GM23338 (cell line): ENCODE data around the gene HOATZ. TPM values are rescaled to one million over a fixed set of nuclear protein-coding genes. Genes with fewer than 3 reads are reported as not detected.

Experiments used
- ATAC-seq: fragments of 200-7000 bp; cut with Tn5 transposase; 3 replicates; pipeline ENCODE4 v1.9.1; 2020
- DNase-seq: peaks from one replicate; pipeline ENCODE4 v3.0.0-alpha.2; 2015; ENCODE audit warnings: low spot score
- H2AFZ ChIP-seq: fragments of 200-600 bp; sonication (generic); 2 replicates; pipeline ENCODE4 v1.8.0; 2016; ENCODE audit warnings: antibody characterized with exemption, mild to moderate bottlenecking, moderate library complexity
- H3F3A ChIP-seq: fragments of 200-600 bp; sonication (generic); replicated peaks from 2 replicates; pipeline ENCODE4 v1.8.0; 2017; ENCODE audit warnings: antibody characterized with exemption, mixed run types, low read depth
- H3K27ac ChIP-seq: fragments of 200-600 bp; sonication (generic); 2 replicates; pipeline ENCODE4 v1.6.1; 2016; ENCODE audit warnings: low read depth
- H3K27me3 ChIP-seq: fragments of 200-600 bp; sonication (generic); 2 replicates; pipeline ENCODE4 v1.8.0; 2016; ENCODE audit warnings: mild to moderate bottlenecking, mixed run types, moderate library complexity; ENCODE audit not compliant: insufficient read depth
- H3K36me3 ChIP-seq: fragments of 200-600 bp; sonication (generic); 2 replicates; pipeline ENCODE4 v1.8.0; 2016; ENCODE audit warnings: mild to moderate bottlenecking; ENCODE audit not compliant: insufficient read depth
- H3K4me1 ChIP-seq: fragments of 200-600 bp; sonication (generic); 2 replicates; pipeline ENCODE4 v1.8.0; 2016; ENCODE audit warnings: mild to moderate bottlenecking, moderate library complexity; ENCODE audit not compliant: insufficient read depth
- H3K4me2 ChIP-seq: fragments of 200-600 bp; sonication (generic); 2 replicates; pipeline ENCODE4 v1.7.1; 2017; ENCODE audit warnings: mixed run types
- H3K4me3 ChIP-seq: fragments of 200-600 bp; sonication (generic); 2 replicates; pipeline ENCODE4 v1.6.1; 2016; ENCODE audit warnings: mixed run types
- H3K79me2 ChIP-seq: fragments of 200-600 bp; sonication (generic); replicated peaks from 2 replicates; pipeline ENCODE4 v1.8.0; 2017; ENCODE audit warnings: mild to moderate bottlenecking; ENCODE audit not compliant: insufficient read depth
- H3K9me2 ChIP-seq: fragments of 200-600 bp; sonication (generic); 2 replicates; pipeline ENCODE4 v1.8.0; 2017; ENCODE audit not compliant: insufficient read depth
- H4K20me1 ChIP-seq: fragments of 200-600 bp; sonication (generic); replicated peaks from 2 replicates; pipeline ENCODE4 v1.8.0; 2017; ENCODE audit warnings: mild to moderate bottlenecking; ENCODE audit not compliant: insufficient read depth
- H3K27ac Mint-ChIP-seq: 2 replicates; pipeline ENCODE4 v1.8.0; 2020; ENCODE audit warnings: inconsistent platforms, mild to moderate bottlenecking, moderate library complexity, mixed read lengths
- H3K27me3 Mint-ChIP-seq: 3 replicates; pipeline ENCODE4 v1.8.0; 2022; ENCODE audit warnings: low read depth, mild to moderate bottlenecking, moderate library complexity, mixed read lengths, inconsistent platforms; ENCODE audit not compliant: insufficient read depth, poor library complexity
- H3K36me3 Mint-ChIP-seq: 3 replicates; pipeline ENCODE4 v1.8.0; 2021; ENCODE audit warnings: low read depth, mild to moderate bottlenecking, inconsistent platforms, moderate library complexity, mixed read lengths
- H3K4me1 Mint-ChIP-seq: 3 replicates; pipeline ENCODE4 v1.8.0; 2020; ENCODE audit warnings: mild to moderate bottlenecking, inconsistent platforms, mixed read lengths
- H3K4me3 Mint-ChIP-seq: 3 replicates; pipeline ENCODE4 v1.8.0; 2021; ENCODE audit warnings: moderate library complexity, mild to moderate bottlenecking, inconsistent platforms, mixed read lengths
- H3K9me3 Mint-ChIP-seq: 3 replicates; pipeline ENCODE4 v1.8.0; 2020; ENCODE audit warnings: moderate library complexity, mild to moderate bottlenecking, inconsistent platforms, mixed read lengths
- CREB1 ChIP-seq: fragments of 250-450 bp; sonication (Bioruptor Pico); IDR thresholded peaks from 2 replicates; pipeline ENCODE4 v1.5.0; 2020; ENCODE audit warnings: low read depth, mild to moderate bottlenecking, moderate library complexity
- EZH2 ChIP-seq: fragments of 200-600 bp; sonication (generic); IDR thresholded peaks from one replicate; pipeline ENCODE4 v1.8.0; 2017; ENCODE audit warnings: antibody characterized with exemption, mild to moderate bottlenecking, low read depth; ENCODE audit not compliant: unreplicated experiment
- EZH2phosphoT487 ChIP-seq: fragments of 200-600 bp; sonication (generic); IDR thresholded peaks from one replicate; pipeline ENCODE4 v1.8.1; 2018; ENCODE audit warnings: antibody characterized with exemption; ENCODE audit not compliant: unreplicated experiment
- JUNB ChIP-seq: IDR thresholded peaks from one replicate; pipeline ENCODE4 v1.6.1; 2016; ENCODE audit warnings: antibody characterized with exemption; ENCODE audit not compliant: unreplicated experiment
- POLR2AphosphoS5 ChIP-seq: IDR thresholded peaks from 2 replicates; pipeline ENCODE4 v1.6.1; 2016; ENCODE audit warnings: antibody characterized with exemption, low read depth
- STAT1 ChIP-seq: IDR thresholded peaks from one replicate; pipeline ENCODE4 v1.6.1; 2016; ENCODE audit warnings: antibody characterized with exemption; ENCODE audit not compliant: unreplicated experiment
- ZNF114 ChIP-seq: fragments of 250-450 bp; sonication (Bioruptor Pico); IDR thresholded peaks from 2 replicates; pipeline ENCODE4 v1.5.0; 2020; ENCODE audit warnings: mild to moderate bottlenecking, moderate library complexity
- ZNF331 ChIP-seq: fragments of 250-450 bp; sonication (Bioruptor Pico); IDR thresholded peaks from 2 replicates; pipeline ENCODE4 v1.5.0; 2020; ENCODE audit warnings: low read depth, mild to moderate bottlenecking, moderate library complexity
- polyA plus RNA-seq: library from polyadenylated mRNA; unstranded; fragments of >200 nt; fragmentation: Nextera tagmentation; extraction: Ambion mirVana; gene quantifications from 2 replicates; pipeline ENCODE4 v1.2.1, GENCODE V29; 2016
- total RNA-seq: library from RNA; depleted of rRNA; stranded (reverse); fragments of >200 nt; shearing (Covaris generic); gene quantifications from 2 replicates; pipeline ENCODE4 v1.2.3, GENCODE V29; 2014
- TF ChIP-seq, protein P1 (sequence below), 2 experiments: fragments of 200-600 bp in 1 of 2; sonication (generic) in 1 of 2; conservative IDR thresholded peaks; 2 replicates each; pipeline versions ENCODE4 v1.5.1 to v1.6.1; 2016 to 2017; ENCODE audit warnings: antibody characterized with exemption in 2 of 2, low read depth in 2 of 2, mild to moderate bottlenecking in 2 of 2, moderate library complexity in 1 of 2
- TF ChIP-seq, protein P2 (sequence below): IDR thresholded peaks from 2 replicates; pipeline ENCODE4 v1.6.1; 2016; ENCODE audit warnings: antibody characterized with exemption
- TF ChIP-seq, protein P3 (sequence below): fragments of 250-450 bp; sonication (Bioruptor Pico); IDR thresholded peaks from 2 replicates; pipeline ENCODE4 v1.5.0; 2020; ENCODE audit warnings: mild to moderate bottlenecking, moderate library complexity

The HOATZ gene
- total and polyA plus RNA-seq, 2 experiments from 2014 or later: not detected

DNA sequence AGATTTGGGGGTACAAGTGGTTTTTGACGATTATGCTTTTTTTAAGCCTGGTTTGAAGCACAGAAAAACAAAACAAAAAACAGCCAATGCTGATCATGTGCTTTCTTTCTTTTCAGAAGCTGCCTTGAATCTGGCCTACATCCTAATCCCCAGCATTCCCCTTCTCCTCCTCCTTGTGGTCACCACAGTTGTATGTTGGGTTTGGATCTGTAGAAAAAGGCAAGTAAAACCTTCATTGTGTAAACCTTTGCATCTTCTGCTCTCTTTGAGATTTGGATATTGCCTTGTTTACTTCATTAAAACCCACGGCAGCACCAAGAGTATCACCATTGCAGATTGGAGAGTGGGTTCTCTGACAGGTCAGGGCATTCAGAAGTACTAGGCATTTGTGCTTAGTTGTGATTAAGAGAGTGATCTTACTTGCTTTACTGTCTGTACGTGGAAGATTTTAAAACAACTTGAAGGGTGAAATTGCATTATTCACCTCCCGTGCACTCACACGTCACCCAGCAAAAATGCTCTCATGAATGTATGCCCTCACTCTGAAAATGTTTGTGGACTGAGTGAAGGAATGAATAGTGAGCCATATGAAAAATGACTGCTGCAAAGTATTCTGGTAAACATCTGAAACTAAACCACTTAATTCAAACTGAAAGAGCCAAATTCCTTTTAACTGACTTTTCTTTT, 43.0 kb downstream of the HOATZ start (continued):
- TF ChIP-seq, protein P1, sequence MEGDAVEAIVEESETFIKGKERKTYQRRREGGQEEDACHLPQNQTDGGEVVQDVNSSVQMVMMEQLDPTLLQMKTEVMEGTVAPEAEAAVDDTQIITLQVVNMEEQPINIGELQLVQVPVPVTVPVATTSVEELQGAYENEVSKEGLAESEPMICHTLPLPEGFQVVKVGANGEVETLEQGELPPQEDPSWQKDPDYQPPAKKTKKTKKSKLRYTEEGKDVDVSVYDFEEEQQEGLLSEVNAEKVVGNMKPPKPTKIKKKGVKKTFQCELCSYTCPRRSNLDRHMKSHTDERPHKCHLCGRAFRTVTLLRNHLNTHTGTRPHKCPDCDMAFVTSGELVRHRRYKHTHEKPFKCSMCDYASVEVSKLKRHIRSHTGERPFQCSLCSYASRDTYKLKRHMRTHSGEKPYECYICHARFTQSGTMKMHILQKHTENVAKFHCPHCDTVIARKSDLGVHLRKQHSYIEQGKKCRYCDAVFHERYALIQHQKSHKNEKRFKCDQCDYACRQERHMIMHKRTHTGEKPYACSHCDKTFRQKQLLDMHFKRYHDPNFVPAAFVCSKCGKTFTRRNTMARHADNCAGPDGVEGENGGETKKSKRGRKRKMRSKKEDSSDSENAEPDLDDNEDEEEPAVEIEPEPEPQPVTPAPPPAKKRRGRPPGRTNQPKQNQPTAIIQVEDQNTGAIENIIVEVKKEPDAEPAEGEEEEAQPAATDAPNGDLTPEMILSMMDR (conservative IDR thresholded peaks at IDR 0.05; ENCODE audit: low read depth in 2 of 2): no peak
- TF ChIP-seq ZNF114 (no peak), POLR2AphosphoS5 (no peak), JUNB (no peak), CREB1 (CRISPR knock-in tag) (no peak)

DNA sequence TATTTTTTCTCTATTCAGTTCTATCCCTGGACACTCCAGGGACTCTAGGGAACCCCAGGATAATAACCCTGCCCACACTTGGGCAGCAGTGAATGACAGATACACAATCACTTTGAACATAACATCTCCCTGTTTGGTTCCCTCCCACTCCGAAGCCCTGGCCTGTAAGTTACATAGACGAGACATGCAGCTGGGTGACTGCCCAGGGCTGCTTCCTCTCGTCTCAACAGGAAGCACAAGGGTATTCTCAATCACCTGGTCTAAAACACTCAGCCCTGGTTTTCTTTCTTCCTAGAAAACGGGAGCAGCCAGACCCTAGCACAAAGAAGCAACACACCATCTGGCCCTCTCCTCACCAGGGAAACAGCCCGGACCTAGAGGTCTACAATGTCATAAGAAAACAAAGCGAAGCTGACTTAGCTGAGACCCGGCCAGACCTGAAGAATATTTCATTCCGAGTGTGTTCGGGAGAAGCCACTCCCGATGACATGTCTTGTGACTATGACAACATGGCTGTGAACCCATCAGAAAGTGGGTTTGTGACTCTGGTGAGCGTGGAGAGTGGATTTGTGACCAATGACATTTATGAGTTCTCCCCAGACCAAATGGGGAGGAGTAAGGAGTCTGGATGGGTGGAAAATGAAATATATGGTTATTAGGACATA, 45.4 kb downstream of the HOATZ start:
- no peak overlapping the region for H2AFZ ChIP-seq
- no peaks in the 10 kb centered on the region for H3K79me2 ChIP-seq
- H3K4me3 ChIP-seq: no peak overlapping the region
- DNase-seq (no peak), ATAC-seq (no peak)
- H4K20me1 ChIP-seq: no peaks in the 10 kb centered on the region
- H3K27ac ChIP-seq: no peak overlapping the region
- Mint-ChIP-seq H3K36me3 (peaks cover 24% of the 10 kb centered on the region), H3K27me3 (peaks cover 10% of the 10 kb centered on the region), H3K27ac (no peak overlapping the region), H3K4me3 (no peak overlapping the region), H3K4me1 (peaks cover 28% of the 10 kb centered on the region), H3K9me3 (peaks cover 24% of the 10 kb centered on the region)
- no peak overlapping the region for H3K4me2 ChIP-seq
- H3K27me3 ChIP-seq: no peaks in the 10 kb centered on the region
- peaks cover 35% of the 10 kb centered on the region for H3K4me1 ChIP-seq
- H3K9me2 ChIP-seq: no peaks in the 10 kb centered on the region
- H3K36me3 ChIP-seq: peaks cover 12% of the 10 kb centered on the region; the same call in 1 of the 2 replicates
- no peaks in the 10 kb centered on the region for H3F3A ChIP-seq
- TF ChIP-seq, protein P2, sequence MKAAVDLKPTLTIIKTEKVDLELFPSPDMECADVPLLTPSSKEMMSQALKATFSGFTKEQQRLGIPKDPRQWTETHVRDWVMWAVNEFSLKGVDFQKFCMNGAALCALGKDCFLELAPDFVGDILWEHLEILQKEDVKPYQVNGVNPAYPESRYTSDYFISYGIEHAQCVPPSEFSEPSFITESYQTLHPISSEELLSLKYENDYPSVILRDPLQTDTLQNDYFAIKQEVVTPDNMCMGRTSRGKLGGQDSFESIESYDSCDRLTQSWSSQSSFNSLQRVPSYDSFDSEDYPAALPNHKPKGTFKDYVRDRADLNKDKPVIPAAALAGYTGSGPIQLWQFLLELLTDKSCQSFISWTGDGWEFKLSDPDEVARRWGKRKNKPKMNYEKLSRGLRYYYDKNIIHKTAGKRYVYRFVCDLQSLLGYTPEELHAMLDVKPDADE: no peak
- TF ChIP-seq POLR2AphosphoS5 (no peak), JUNB (no peak), ZNF114 (no peak), CREB1 (CRISPR knock-in tag) (no peak), EZH2 (no peak), STAT1 (no peak), EZH2phosphoT487 (no peak), ZNF331 (CRISPR knock-in tag) (no peak)
- TF ChIP-seq, protein P3, sequence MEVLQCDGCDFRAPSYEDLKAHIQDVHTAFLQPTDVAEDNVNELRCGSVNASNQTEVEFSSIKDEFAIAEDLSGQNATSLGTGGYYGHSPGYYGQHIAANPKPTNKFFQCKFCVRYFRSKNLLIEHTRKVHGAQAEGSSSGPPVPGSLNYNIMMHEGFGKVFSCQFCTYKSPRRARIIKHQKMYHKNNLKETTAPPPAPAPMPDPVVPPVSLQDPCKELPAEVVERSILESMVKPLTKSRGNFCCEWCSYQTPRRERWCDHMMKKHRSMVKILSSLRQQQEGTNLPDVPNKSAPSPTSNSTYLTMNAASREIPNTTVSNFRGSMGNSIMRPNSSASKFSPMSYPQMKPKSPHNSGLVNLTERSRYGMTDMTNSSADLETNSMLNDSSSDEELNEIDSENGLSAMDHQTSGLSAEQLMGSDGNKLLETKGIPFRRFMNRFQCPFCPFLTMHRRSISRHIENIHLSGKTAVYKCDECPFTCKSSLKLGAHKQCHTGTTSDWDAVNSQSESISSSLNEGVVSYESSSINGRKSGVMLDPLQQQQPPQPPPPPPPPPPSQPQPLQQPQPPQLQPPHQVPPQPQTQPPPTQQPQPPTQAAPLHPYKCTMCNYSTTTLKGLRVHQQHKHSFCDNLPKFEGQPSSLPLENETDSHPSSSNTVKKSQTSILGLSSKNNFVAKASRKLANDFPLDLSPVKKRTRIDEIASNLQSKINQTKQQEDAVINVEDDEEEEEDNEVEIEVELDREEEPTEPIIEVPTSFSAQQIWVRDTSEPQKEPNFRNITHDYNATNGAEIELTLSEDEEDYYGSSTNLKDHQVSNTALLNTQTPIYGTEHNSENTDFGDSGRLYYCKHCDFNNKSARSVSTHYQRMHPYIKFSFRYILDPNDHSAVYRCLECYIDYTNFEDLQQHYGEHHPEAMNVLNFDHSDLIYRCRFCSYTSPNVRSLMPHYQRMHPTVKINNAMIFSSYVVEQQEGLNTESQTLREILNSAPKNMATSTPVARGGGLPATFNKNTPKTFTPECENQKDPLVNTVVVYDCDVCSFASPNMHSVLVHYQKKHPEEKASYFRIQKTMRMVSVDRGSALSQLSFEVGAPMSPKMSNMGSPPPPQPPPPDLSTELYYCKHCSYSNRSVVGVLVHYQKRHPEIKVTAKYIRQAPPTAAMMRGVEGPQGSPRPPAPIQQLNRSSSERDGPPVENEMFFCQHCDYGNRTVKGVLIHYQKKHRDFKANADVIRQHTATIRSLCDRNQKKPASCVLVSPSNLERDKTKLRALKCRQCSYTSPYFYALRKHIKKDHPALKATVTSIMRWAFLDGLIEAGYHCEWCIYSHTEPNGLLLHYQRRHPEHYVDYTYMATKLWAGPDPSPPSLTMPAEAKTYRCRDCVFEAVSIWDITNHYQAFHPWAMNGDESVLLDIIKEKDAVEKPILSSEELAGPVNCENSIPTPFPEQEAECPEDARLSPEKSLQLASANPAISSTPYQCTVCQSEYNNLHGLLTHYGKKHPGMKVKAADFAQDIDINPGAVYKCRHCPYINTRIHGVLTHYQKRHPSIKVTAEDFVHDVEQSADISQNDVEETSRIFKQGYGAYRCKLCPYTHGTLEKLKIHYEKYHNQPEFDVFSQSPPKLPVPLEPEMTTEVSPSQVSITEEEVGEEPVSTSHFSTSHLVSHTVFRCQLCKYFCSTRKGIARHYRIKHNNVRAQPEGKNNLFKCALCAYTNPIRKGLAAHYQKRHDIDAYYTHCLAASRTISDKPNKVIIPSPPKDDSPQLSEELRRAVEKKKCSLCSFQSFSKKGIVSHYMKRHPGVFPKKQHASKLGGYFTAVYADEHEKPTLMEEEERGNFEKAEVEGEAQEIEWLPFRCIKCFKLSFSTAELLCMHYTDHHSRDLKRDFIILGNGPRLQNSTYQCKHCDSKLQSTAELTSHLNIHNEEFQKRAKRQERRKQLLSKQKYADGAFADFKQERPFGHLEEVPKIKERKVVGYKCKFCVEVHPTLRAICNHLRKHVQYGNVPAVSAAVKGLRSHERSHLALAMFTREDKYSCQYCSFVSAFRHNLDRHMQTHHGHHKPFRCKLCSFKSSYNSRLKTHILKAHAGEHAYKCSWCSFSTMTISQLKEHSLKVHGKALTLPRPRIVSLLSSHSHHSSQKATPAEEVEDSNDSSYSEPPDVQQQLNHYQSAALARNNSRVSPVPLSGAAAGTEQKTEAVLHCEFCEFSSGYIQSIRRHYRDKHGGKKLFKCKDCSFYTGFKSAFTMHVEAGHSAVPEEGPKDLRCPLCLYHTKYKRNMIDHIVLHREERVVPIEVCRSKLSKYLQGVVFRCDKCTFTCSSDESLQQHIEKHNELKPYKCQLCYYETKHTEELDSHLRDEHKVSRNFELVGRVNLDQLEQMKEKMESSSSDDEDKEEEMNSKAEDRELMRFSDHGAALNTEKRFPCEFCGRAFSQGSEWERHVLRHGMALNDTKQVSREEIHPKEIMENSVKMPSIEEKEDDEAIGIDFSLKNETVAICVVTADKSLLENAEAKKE (CRISPR knock-in tag): no peak
- TF ChIP-seq, protein P1 (conservative IDR thresholded peaks at IDR 0.05; ENCODE audit: low read depth in 2 of 2): no peak
